H9 (cell line): ENCODE data around the gene EML3. TPM values are rescaled to one million over a fixed set of nuclear protein-coding genes. Genes with fewer than 3 reads are reported as not detected.

ENCODE experiments used
- DNase-seq: peaks from one replicate; pipeline ENCODE4 v3.0.0-alpha.2; 2017
- H2AFZ ChIP-seq: one replicate; pipeline ENCODE4 v1.6.1; 2013; ENCODE audit warnings: mild to moderate bottlenecking, low read length, control low read depth, moderate library complexity
- H2AK5ac ChIP-seq: 2 replicates; pipeline ENCODE4 v1.6.1; 2013; ENCODE audit warnings: low read length, control low read depth, mixed read lengths; ENCODE audit not compliant: insufficient read length
- H2BK120ac ChIP-seq: one replicate; pipeline ENCODE4 v1.6.1; 2013; ENCODE audit warnings: low read depth, mild to moderate bottlenecking, low read length, control low read depth, inconsistent platforms; ENCODE audit not compliant: poor library complexity, severe bottlenecking
- H2BK12ac ChIP-seq: 2 replicates; pipeline ENCODE4 v1.6.1; 2013; ENCODE audit warnings: low read length, control low read depth, mixed read lengths, low read depth; ENCODE audit not compliant: insufficient read length
- H2BK15ac ChIP-seq: 2 replicates; pipeline ENCODE4 v1.6.1; 2013; ENCODE audit warnings: low read depth, low read length, control low read depth
- H2BK20ac ChIP-seq: one replicate; pipeline ENCODE4 v1.6.1; 2013; ENCODE audit warnings: low read depth, mild to moderate bottlenecking, low read length, control low read depth, inconsistent platforms; ENCODE audit not compliant: poor library complexity, severe bottlenecking
- H2BK5ac ChIP-seq: 2 replicates; pipeline ENCODE4 v1.6.1; 2013; ENCODE audit warnings: low read length, control low read depth, mixed read lengths; ENCODE audit not compliant: insufficient read length
- H3K14ac ChIP-seq: 2 replicates; pipeline ENCODE4 v1.6.1; 2013; ENCODE audit warnings: low read length, control low read depth; ENCODE audit not compliant: insufficient read depth
- H3K18ac ChIP-seq: 2 replicates; pipeline ENCODE4 v1.6.1; 2013; ENCODE audit warnings: low read depth, mild to moderate bottlenecking, mixed read lengths, low read length, control low read depth; ENCODE audit not compliant: insufficient read length
- H3K23ac ChIP-seq: 2 replicates; pipeline ENCODE4 v1.6.1; 2013; ENCODE audit warnings: low read length, control low read depth, mixed read lengths, low read depth; ENCODE audit not compliant: insufficient read length
- H3K23me2 ChIP-seq: 2 replicates; pipeline ENCODE4 v1.6.1; 2013; ENCODE audit warnings: low read depth, mild to moderate bottlenecking, mixed read lengths, low read length, control low read depth; ENCODE audit not compliant: insufficient read length, poor library complexity, severe bottlenecking
- H3K27ac ChIP-seq: 2 replicates; pipeline ENCODE4 v1.5.1; 2013; ENCODE audit warnings: low read length, control low read depth, mixed read lengths, low read depth; ENCODE audit not compliant: insufficient read length
- H3K27me3 ChIP-seq: 2 replicates; pipeline ENCODE4 v1.6.1; 2013; ENCODE audit warnings: low read length, control low read depth, inconsistent platforms; ENCODE audit not compliant: insufficient read depth
- H3K4ac ChIP-seq: 2 replicates; pipeline ENCODE4 v1.6.1; 2013; ENCODE audit warnings: low read depth, mild to moderate bottlenecking, control low read depth, inconsistent platforms, low read length, moderate library complexity
- H3K4me1 ChIP-seq: 2 replicates; pipeline ENCODE4 v1.6.1; 2013; ENCODE audit warnings: low read length, control low read depth, inconsistent platforms; ENCODE audit not compliant: insufficient read depth
- H3K4me2 ChIP-seq: 2 replicates; pipeline ENCODE4 v1.6.1; 2013; ENCODE audit warnings: low read length, control low read depth, mixed read lengths; ENCODE audit not compliant: insufficient read length, insufficient read depth
- H3K56ac ChIP-seq: 2 replicates; pipeline ENCODE4 v1.6.1; 2013; ENCODE audit warnings: low read depth, mild to moderate bottlenecking, mixed read lengths, low read length, control low read depth; ENCODE audit not compliant: insufficient read length
- H3K79me1 ChIP-seq: 2 replicates; pipeline ENCODE4 v1.6.1; 2013; ENCODE audit warnings: low read depth, mild to moderate bottlenecking, moderate library complexity, low read length, control low read depth, inconsistent platforms; ENCODE audit not compliant: insufficient read depth, poor library complexity, severe bottlenecking
- H3K79me2 ChIP-seq: 2 replicates; pipeline ENCODE4 v1.6.1; 2013; ENCODE audit warnings: low read length, control low read depth, inconsistent platforms; ENCODE audit not compliant: insufficient read depth
- H3K9ac ChIP-seq: 2 replicates; pipeline ENCODE4 v1.6.1; 2013; ENCODE audit warnings: low read length, control low read depth, mixed read lengths; ENCODE audit not compliant: insufficient read length; ENCODE audit errors: extremely low read depth
- H3K9me3 ChIP-seq: one replicate; pipeline ENCODE4 v1.6.1; 2013; ENCODE audit warnings: low read depth, low read length, inconsistent platforms; ENCODE audit not compliant: control insufficient read depth
- H3T11ph ChIP-seq: one replicate; pipeline ENCODE4 v1.6.1; 2013; ENCODE audit warnings: mild to moderate bottlenecking, low read length, control low read depth, inconsistent platforms
- H4K20me1 ChIP-seq: one replicate; pipeline ENCODE4 v1.6.1; 2013; ENCODE audit not compliant: control insufficient read depth, insufficient read length, insufficient read depth
- H4K5ac ChIP-seq: 2 replicates; pipeline ENCODE4 v1.6.1; 2013; ENCODE audit warnings: low read depth, mild to moderate bottlenecking, mixed read lengths, low read length, control low read depth; ENCODE audit not compliant: insufficient read length
- H4K8ac ChIP-seq: replicated peaks from 2 replicates; pipeline ENCODE4 v1.6.1; 2013; ENCODE audit warnings: low read length, control low read depth, mixed read lengths, low read depth; ENCODE audit not compliant: insufficient read length
- H4K91ac ChIP-seq: 2 replicates; pipeline ENCODE4 v1.6.1; 2013; ENCODE audit warnings: low read depth, mild to moderate bottlenecking, moderate library complexity, mixed read lengths, low read length, control low read depth; ENCODE audit not compliant: insufficient read length
- H3K27ac Mint-ChIP-seq, 3 experiments: 2 replicates in 2 of 3; 3 replicates in 1 of 3; pipeline ENCODE4 v1.8.0; 2020 to 2021; ENCODE audit warnings: mixed read lengths in 3 of 3, mild to moderate bottlenecking in 1 of 3, moderate library complexity in 1 of 3
- H3K27me3 Mint-ChIP-seq: 2 replicates; pipeline ENCODE4 v1.8.0; 2021; ENCODE audit warnings: low read depth, mild to moderate bottlenecking, moderate library complexity, mixed read lengths
- H3K36me3 Mint-ChIP-seq, 3 experiments: 2 replicates in 2 of 3; 3 replicates in 1 of 3; pipeline ENCODE4 v1.8.0; 2020 to 2021; ENCODE audit warnings: low read depth in 3 of 3, mixed read lengths in 3 of 3; ENCODE audit not compliant: insufficient read depth in 1 of 3
- H3K4me1 Mint-ChIP-seq, 2 experiments: 2 replicates each; pipeline ENCODE4 v1.8.0; 2020; ENCODE audit warnings: mixed read lengths in 2 of 2
- H3K4me3 Mint-ChIP-seq, 2 experiments: 2 replicates in 1 of 2; 3 replicates in 1 of 2; pipeline ENCODE4 v1.8.0; 2020 to 2021; ENCODE audit warnings: mild to moderate bottlenecking in 2 of 2, mixed read lengths in 2 of 2, moderate library complexity in 1 of 2
- H3K9me3 Mint-ChIP-seq, 2 experiments: 2 replicates in 1 of 2; 3 replicates in 1 of 2; pipeline ENCODE4 v1.8.0; 2020; ENCODE audit warnings: mild to moderate bottlenecking in 2 of 2, mixed read lengths in 2 of 2, moderate library complexity in 1 of 2
- WGBS: extraction: QIAGEN DNeasy Blood & Tissue Kit; methylation state at CpG from one replicate; pipeline ENCODE4 v1.1.7; 2013; ENCODE audit warnings: missing lambda C conversion rate, low lambda C conversion rate, mixed read lengths; ENCODE audit not compliant: insufficient read length; ENCODE audit errors: extremely low coverage; 5-methylcytosine and 5-hydroxymethylcytosine counted together
- total RNA-seq: library from RNA; stranded (reverse); gene quantifications from 2 replicates; pipeline ENCODE4 v1.2.1, GENCODE V29; 2021
- TF ChIP-seq, protein P1 (sequence below): fragments of 200-600 bp; sonication (generic); conservative IDR thresholded peaks from 3 replicates; pipeline ENCODE4 v1.8.0; 2021; ENCODE audit warnings: antibody characterized with exemption, mild to moderate bottlenecking

Gene EML3
- total RNA-seq, 1 experiment from 2014 or later: 35.3 TPM

DNA sequence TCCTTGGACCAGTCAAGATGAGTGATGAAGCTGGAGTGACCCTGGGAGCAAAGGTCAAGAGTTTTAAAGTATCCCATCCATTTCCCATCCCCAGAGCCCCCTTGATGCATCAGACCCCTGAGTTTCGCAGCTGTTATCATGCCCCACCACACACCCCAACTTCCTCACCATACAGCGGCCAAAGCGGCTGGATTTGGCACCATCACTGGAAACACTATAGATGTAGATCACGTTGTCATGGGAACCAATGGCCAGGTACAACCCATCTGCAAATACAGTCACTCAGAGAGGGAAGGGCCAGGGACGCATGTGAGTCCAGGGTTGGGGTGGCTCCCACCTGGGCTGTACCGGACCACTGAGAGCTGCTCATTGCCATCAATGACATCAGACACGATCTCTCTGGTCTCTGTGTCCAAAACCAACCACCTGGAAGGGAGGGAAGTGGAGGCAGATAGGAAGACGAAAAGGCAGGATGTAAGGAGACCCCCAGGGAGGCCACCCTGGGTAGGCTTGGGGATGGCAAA is 8.7 kb downstream of the EML3 start:
- Histone ChIP-seq H3K27ac (no peak overlapping the region), H3K79me2 (no peaks in the 10 kb centered on the region; the same call in 1 of the 2 replicates), H3K23me2 (peaks cover 4% of the 10 kb centered on the region), H4K20me1 (peaks cover 2% of the 10 kb centered on the region), H3K9ac (no peak overlapping the region), H3K27me3 (peaks cover 12% of the 10 kb centered on the region; the same call in 1 of the 2 replicates), H2AFZ (no peak overlapping the region), H4K91ac (no peak overlapping the region), H2BK20ac (no peak overlapping the region), H2AK5ac (no peak overlapping the region), H3K56ac (no peak overlapping the region), H2BK120ac (no peak overlapping the region), H3K4ac (no peak overlapping the region), H3K23ac (no peak overlapping the region), H3K18ac (no peak overlapping the region), H3T11ph (no peak overlapping the region), H4K8ac (no peak overlapping the region), H4K5ac (no peak overlapping the region), H2BK15ac (no peak overlapping the region), H3K4me1 (peaks cover 8% of the 10 kb centered on the region), H3K79me1 (no peaks in the 10 kb centered on the region), H3K14ac (no peak overlapping the region), H3K9me3 (no peaks in the 10 kb centered on the region), H2BK5ac (no peak overlapping the region), H3K4me2 (no peak overlapping the region), H2BK12ac (no peak overlapping the region)
- Mint-ChIP-seq H3K27me3 (peaks cover 32% of the 10 kb centered on the region), H3K36me3 (peaks cover 24 to 39% (median 24%) of the 10 kb centered on the region in 3 experiments), H3K9me3 (no peaks in the 10 kb centered on the region), H3K27ac (no peak overlapping the region), H3K4me1 (peaks cover 50 to 70% of the 10 kb centered on the region in 2 experiments), H3K4me3 (peak overlapping the region; percentile 90 to 93; a peak in 3 of 5 replicates)
- WGBS: no CpG with 5 or more reads among the region's 8 CpGs
- TF ChIP-seq, protein P1, sequence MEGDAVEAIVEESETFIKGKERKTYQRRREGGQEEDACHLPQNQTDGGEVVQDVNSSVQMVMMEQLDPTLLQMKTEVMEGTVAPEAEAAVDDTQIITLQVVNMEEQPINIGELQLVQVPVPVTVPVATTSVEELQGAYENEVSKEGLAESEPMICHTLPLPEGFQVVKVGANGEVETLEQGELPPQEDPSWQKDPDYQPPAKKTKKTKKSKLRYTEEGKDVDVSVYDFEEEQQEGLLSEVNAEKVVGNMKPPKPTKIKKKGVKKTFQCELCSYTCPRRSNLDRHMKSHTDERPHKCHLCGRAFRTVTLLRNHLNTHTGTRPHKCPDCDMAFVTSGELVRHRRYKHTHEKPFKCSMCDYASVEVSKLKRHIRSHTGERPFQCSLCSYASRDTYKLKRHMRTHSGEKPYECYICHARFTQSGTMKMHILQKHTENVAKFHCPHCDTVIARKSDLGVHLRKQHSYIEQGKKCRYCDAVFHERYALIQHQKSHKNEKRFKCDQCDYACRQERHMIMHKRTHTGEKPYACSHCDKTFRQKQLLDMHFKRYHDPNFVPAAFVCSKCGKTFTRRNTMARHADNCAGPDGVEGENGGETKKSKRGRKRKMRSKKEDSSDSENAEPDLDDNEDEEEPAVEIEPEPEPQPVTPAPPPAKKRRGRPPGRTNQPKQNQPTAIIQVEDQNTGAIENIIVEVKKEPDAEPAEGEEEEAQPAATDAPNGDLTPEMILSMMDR: no peak
- DNase-seq: no peak
